Lower lobe of right lung (tissue), 2 donors: Measurements from ENCODE around the gene MEGF11. TPM values are rescaled to one million over a fixed set of nuclear protein-coding genes. Genes with fewer than 3 reads are reported as not detected.

Experiments
- ATAC-seq, 2 donors: fragments of 200-7000 bp; cut with Tn5 transposase; one replicate each; pipeline ENCODE4 v1.9.1; 2020 to 2022; ENCODE audit warnings: mild to moderate bottlenecking in 2 of 2, moderate library complexity in 2 of 2
- DNase-seq: peaks from one replicate; pipeline ENCODE4 v3.0.0-alpha.2; 2020
- H3K27ac ChIP-seq: fragments of 200-600 bp; one replicate; pipeline ENCODE4 v1.8.0; 2022
- H3K27me3 ChIP-seq: fragments of 200-600 bp; one replicate; pipeline ENCODE4 v1.8.0; 2022; ENCODE audit warnings: low read depth
- H3K36me3 ChIP-seq: fragments of 200-600 bp; one replicate; pipeline ENCODE4 v1.8.0; 2022; ENCODE audit warnings: mild to moderate bottlenecking
- H3K4me1 ChIP-seq: fragments of 200-600 bp; one replicate; pipeline ENCODE4 v1.8.0; 2022
- H3K4me3 ChIP-seq: fragments of 200-600 bp; one replicate; pipeline ENCODE4 v1.8.0; 2022; ENCODE audit warnings: mild to moderate bottlenecking
- H3K9me3 ChIP-seq: fragments of 200-600 bp; one replicate; pipeline ENCODE4 v1.8.0; 2022
- intact Hi-C: fragments of 100-400 bp; cut with DNase I; formaldehyde crosslinking; loops from one replicate; pipeline ENCODE4 v1.11.0; 2022
- total RNA-seq: library from RNA; stranded (reverse); fragmentation: NEBNext Ultra II Directional; extraction: Animal tissue kit (Norgen Biotek cat#: 25700); gene quantifications from one replicate; pipeline ENCODE4 v1.2.1, GENCODE V29; 2021
- TF ChIP-seq, protein P1 (sequence below): fragments of 200-600 bp; IDR thresholded peaks from one replicate; pipeline ENCODE4 v1.8.0; 2022; ENCODE audit warnings: antibody characterized with exemption, mild to moderate bottlenecking
- donor health status: DM: no; HTN: yes; CAD: no; lungs with severe emphysema.

Gene MEGF11
- total RNA-seq, 1 donor from 2014 or later: not detected

DNA sequence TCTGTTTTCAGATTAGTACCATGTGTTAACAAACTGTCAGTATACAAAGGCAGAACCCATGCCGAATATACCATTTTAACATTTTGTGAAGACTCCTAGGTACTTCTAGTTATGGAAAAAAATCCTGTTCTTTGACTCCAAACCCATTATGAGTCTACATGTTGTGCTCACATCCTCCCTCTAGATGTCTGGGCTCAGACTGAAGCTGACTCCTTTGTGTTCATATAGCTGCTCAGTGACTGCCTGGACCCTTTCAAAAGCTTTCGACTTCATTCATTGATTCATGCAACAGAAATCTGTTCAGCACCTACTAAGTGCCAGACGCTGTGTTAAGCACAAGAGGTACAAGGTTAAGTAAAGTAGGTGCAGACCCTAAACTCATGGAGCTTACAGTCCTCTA lies 60.5 kb downstream of the MEGF11 start:
- H3K36me3 ChIP-seq: no peaks in the 10 kb centered on the region
- TF ChIP-seq, protein P1, sequence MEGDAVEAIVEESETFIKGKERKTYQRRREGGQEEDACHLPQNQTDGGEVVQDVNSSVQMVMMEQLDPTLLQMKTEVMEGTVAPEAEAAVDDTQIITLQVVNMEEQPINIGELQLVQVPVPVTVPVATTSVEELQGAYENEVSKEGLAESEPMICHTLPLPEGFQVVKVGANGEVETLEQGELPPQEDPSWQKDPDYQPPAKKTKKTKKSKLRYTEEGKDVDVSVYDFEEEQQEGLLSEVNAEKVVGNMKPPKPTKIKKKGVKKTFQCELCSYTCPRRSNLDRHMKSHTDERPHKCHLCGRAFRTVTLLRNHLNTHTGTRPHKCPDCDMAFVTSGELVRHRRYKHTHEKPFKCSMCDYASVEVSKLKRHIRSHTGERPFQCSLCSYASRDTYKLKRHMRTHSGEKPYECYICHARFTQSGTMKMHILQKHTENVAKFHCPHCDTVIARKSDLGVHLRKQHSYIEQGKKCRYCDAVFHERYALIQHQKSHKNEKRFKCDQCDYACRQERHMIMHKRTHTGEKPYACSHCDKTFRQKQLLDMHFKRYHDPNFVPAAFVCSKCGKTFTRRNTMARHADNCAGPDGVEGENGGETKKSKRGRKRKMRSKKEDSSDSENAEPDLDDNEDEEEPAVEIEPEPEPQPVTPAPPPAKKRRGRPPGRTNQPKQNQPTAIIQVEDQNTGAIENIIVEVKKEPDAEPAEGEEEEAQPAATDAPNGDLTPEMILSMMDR: no peak
- no peak overlapping the region for H3K27ac ChIP-seq
- H3K4me1 ChIP-seq: no peaks in the 10 kb centered on the region
- no peak overlapping the region for H3K4me3 ChIP-seq
- no peaks in the 10 kb centered on the region for H3K9me3 ChIP-seq
- intact Hi-C loops: no loop called here
- peaks cover 15% of the 10 kb centered on the region for H3K27me3 ChIP-seq
- no peak for DNase-seq
- no peak for ATAC-seq

DNA sequence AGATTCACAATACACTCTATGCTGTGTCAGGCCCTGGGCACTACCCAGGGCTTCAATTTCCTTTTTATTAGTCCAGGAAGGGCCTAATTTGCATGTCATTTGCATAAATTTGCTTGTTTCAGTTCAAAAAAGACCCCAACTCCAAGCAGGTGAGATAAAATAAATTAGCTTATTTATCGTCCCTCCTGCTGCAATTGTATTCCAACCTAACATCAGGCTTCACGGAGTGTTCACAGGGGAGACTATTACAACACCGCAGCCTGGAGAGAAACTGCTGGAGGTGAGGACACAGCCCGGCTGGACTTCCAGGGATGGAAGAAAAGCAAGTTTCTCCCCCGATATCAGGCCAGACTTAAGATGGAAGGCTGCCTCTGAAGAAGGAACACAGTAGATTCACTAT lies 62.8 kb downstream of the MEGF11 start:
- Histone ChIP-seq H3K9me3 (no peaks in the 10 kb centered on the region), H3K27me3 (peaks cover 15% of the 10 kb centered on the region), H3K36me3 (no peaks in the 10 kb centered on the region), H3K27ac (no peak overlapping the region), H3K4me1 (no peaks in the 10 kb centered on the region), H3K4me3 (no peak overlapping the region)
- TF ChIP-seq, protein P1: no peak
- no peak for ATAC-seq
- DNase-seq: no peak
- intact Hi-C loops: no loop called here

DNA sequence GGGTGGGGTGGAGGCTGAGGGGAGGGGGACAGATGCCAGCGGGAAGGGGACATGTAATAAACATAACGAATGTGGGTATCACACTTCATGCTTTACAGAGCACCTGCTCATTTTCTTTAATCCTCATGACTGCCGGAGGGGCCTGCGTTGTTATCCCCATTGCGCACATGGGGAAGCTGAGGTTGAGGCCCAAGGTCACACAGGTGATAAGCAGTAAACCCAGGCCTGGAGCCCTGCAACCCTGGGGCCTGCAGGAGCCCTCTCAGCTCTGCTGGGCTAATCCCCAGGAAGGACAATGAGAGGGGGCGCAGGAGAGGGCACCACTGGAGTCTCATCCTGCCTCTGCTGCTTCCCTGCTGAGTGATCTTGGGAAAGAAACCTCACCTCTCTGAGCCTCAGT lies 64.3 kb downstream of the MEGF11 start:
- intact Hi-C loops: no loop called here
- Histone ChIP-seq H3K9me3 (no peaks in the 10 kb centered on the region), H3K4me3 (no peak overlapping the region), H3K27me3 (peaks cover 15% of the 10 kb centered on the region), H3K36me3 (no peaks in the 10 kb centered on the region), H3K4me1 (no peaks in the 10 kb centered on the region), H3K27ac (no peak overlapping the region)
- DNase-seq (no peak), ATAC-seq (no peak)
- TF ChIP-seq, protein P1: no peak

DNA sequence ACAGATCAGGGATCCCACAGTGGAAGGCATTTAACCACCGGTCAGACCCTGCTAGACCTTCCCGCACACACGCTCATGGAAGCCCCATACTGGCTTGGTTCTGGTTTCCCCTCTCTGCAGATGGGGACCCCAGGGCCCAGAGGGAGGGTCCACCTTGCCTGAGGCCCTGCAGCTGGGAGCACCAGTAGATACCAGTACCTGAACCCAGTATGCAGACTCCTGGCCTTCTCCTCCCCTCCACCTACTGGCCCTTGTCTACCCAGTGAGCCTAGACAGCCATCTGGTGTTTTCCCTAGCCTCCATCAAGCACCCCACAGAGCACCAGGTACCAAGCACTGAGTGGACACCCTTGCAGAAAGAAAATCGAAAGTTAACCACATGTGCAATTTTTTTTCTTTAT lies 65.1 kb downstream of the MEGF11 start:
- H3K27me3 ChIP-seq: peaks cover 15% of the 10 kb centered on the region
- ATAC-seq (no peak), DNase-seq (no peak)
- H3K9me3 ChIP-seq: no peaks in the 10 kb centered on the region
- no peak overlapping the region for H3K27ac ChIP-seq
- H3K4me3 ChIP-seq: no peak overlapping the region
- no peaks in the 10 kb centered on the region for H3K36me3 ChIP-seq
- TF ChIP-seq, protein P1: no peak
- H3K4me1 ChIP-seq: no peaks in the 10 kb centered on the region
- intact Hi-C loops: no loop called here

DNA sequence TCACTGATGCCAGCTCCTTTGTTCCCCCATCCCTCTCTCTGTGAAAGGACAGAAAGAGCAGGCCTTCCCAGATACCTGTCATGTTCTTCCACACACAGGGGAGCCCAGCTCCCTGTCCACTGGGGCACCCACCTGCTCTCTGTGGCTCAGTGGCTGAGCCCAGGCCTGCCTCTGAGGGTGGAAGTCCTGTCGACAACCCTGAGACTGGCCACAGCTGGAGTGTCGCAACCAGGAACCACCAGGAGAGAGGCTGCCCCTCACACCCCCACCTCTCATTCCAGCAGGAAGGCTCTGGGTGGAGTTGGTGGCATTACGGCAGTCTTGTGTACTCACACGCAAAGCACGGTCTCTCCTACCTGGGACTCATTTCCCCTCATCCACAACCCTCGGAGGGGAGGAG lies 66.3 kb downstream of the MEGF11 start:
- no peak overlapping the region for H3K27ac ChIP-seq

More for the DNA sequence above, 66.3 kb downstream of the MEGF11 start:
- no peak for ATAC-seq
- H3K9me3 ChIP-seq: no peaks in the 10 kb centered on the region
- no peak for DNase-seq
- H3K4me1 ChIP-seq: no peaks in the 10 kb centered on the region
- peaks cover 9% of the 10 kb centered on the region for H3K27me3 ChIP-seq
- H3K4me3 ChIP-seq: no peak overlapping the region
- H3K36me3 ChIP-seq: no peaks in the 10 kb centered on the region
- TF ChIP-seq, protein P1: no peak
- intact Hi-C loops: no loop called here
